Endothelial cell of umbilical vein (primary cell): ENCODE measurements around the gene TOMM5.

Experiments
- CTCF ChIP-seq, 2 donors: IDR thresholded peaks; 1 replicate in 1 of 2; 2 replicates in 1 of 2; pipeline ENCODE4 v1.5.1; 2011; ENCODE audit warnings: low read length in 2 of 2, mild to moderate bottlenecking in 2 of 2, moderate library complexity in 2 of 2, control low read depth in 1 of 2, inconsistent platforms in 1 of 2, low read depth in 1 of 2; ENCODE audit not compliant: insufficient read depth in 1 of 2; ENCODE audit errors: extremely low read depth in 1 of 2
- EZH2 ChIP-seq: IDR thresholded peaks from 2 replicates; pipeline ENCODE4 v1.6.1; 2012; ENCODE audit warnings: borderline replicate concordance, low read depth, mild to moderate bottlenecking, moderate library complexity, low read length, inconsistent platforms; ENCODE audit not compliant: severe bottlenecking
- FOS ChIP-seq: IDR thresholded peaks from 2 replicates; pipeline ENCODE4 v1.6.1; 2011; ENCODE audit warnings: mild to moderate bottlenecking, low read length, moderate library complexity, borderline replicate concordance; ENCODE audit not compliant: insufficient read depth
- GATA2 ChIP-seq: IDR thresholded peaks from 2 replicates; pipeline ENCODE4 v1.7.0; 2011; ENCODE audit warnings: low read depth, mild to moderate bottlenecking, moderate library complexity, mixed read lengths, low read length; ENCODE audit not compliant: insufficient read length, insufficient read depth
- MAX ChIP-seq: IDR thresholded peaks from 2 replicates; pipeline ENCODE4 v1.6.1; 2011; ENCODE audit not compliant: insufficient read depth, insufficient read length
- POLR2A ChIP-seq: IDR thresholded peaks from 2 replicates; pipeline ENCODE4 v1.6.1; 2012; ENCODE audit warnings: low read depth, mild to moderate bottlenecking, control low read depth, low read length
- POLR2AphosphoS5 ChIP-seq: IDR thresholded peaks from 2 replicates; pipeline ENCODE4 v1.6.1; 2012; ENCODE audit warnings: low read depth, mild to moderate bottlenecking, control low read depth, low read length, moderate library complexity; ENCODE audit not compliant: insufficient read depth

- TF ChIP-seq CTCF (IDR thresholded peaks at IDR 0.05; ENCODE audit: extremely low read depth in 1 of 2, insufficient read depth in 1 of 2, low read depth in 1 of 2, low read length in 2 of 2): no peak
- TF ChIP-seq EZH2: no peak
- no peak for TF ChIP-seq MAX
- no peak for TF ChIP-seq POLR2AphosphoS5
- no peak for TF ChIP-seq GATA2
- TF ChIP-seq FOS: no peak
- no peak for TF ChIP-seq POLR2A
Measured at GRCh38 chr9:37551468-37551867, 40.9 kb downstream of the TOMM5 start.
